CD4-positive, alpha-beta T cell treated with Interleukin-2 at 100 ng/mL for 4 hours (primary cell): ENCODE measurements around the gene CLCN5.
"Not testable (repeated sequence)": the region's sequence is repeated elsewhere in the genome, so short reads cannot be mapped to it uniquely, and the experiment has no call there.

Experiments used
- DNase-seq: peaks from one replicate; pipeline ENCODE4 v3.0.0-alpha.2; 2020; ENCODE audit warnings: low spot score

CLCN5 gene

DNA sequence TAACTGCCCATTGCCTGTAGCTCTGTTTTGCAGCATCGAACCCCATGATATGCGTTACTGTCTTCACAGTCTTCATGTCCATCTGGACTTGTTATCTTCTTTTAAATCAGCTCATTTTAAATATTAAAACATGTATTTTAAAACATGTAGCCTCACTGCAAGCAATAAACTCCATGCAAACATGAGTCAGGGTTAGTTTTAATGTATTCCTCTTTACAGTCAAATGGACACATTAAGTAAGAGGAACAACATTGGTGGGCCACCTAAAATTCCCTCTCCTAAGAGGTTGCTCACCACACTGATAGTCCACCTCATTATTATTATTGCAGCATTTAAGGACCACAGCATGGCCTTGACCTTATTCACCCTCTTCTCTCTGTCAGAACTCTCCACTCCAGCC is 74.1 kb downstream of the CLCN5 start:
- DNase-seq, result no peak

DNA sequence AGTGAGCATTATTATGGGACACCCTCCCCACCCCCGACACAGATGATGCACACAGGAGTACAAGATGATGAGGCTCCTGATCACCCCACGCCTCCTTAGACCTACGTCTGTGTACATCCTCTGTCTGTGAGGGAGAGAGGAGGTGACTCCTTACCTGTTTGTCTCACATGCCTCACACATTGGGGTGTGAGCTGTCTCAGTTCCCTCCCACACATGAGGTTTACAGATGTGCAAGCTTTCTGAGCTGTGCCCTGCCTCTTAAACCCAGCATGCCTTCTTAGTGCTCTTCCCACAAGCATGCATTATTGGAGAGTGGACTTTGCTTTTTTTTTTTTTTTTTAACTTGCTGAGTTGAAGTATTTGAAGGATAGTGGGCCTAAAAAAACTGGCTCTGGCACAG is 76.7 kb downstream of the CLCN5 start:
- DNase-seq, result no peak

DNA sequence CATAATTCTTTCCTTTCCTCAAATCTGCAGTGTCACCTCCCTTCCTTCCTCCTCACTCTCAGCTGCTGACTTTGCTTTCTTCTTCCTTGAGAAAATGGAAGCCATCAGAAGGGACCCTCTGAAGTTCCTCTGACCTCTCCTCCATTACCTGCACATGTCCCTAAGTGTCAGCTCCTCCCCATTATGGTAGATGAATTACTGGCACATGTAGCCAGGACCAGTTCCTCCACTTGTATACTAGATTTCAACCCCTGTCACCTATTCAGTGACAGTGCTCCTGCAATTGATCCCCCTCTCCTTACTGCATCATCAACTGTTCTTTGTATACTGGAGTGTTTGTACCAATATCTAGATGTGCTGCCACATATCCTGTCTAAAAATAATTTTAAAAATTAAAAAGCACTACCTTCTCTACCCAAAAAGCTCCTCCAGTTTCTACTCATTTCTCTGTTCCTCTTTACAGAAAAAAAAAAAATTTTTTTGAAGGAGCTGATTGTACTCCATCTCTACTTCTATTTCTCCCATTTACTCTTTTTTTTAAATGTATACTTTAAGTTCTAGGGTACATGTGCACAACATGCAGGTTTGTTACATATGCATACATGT is 78.6 kb downstream of the CLCN5 start:
- DNase-seq, result no peak

DNA sequence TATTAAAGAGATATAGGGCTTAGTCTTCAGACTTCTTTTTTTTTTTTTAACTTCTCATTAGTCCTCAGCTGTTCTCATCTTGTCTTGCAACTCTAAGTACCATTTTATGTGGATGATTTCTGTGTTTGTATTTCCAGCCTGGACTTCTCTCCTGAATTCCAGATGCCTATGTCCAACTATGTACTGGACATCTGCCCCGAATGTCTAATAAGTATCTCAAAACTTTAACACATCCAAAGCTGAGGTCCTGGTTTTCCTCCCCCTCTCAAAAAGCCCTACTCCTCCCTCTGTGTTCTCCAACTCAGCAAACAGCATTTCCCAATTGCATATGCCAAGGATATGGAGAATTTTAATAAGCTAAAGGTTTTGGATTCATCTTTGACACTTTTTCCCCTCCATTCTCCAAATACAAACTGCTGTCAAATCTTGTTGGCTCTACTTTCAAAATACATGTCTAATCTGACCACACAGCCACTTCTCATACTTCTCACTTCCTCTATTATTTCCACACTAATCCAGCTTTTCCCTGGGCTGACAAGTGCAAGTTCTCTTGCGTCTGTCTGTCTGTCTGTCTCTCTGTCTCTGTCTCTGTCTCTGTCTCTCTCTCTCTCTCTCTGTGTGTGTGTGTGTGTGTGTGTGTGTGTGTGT is 79.8 kb downstream of the CLCN5 start:
- no peak for DNase-seq

DNA sequence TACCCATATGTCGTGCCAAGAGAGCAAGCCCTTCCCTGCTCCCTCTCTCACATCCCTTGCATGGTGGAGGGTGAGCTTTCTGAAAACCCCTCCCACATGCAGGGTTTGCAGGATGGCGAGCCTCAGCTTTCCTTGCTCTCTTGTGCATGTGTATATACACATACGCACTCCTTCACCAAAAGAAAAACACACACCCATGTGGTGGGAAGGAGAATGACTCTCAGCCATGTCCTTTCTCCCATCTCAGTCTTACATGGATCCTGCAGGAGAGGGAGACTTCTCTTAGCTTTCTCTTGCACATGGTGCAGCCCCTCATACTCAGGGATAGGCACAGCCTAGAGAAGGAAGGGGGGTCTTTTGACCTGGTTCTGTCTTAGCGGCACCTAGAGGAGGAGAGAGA is 81.1 kb downstream of the CLCN5 start:
- DNase-seq, result no peak

DNA sequence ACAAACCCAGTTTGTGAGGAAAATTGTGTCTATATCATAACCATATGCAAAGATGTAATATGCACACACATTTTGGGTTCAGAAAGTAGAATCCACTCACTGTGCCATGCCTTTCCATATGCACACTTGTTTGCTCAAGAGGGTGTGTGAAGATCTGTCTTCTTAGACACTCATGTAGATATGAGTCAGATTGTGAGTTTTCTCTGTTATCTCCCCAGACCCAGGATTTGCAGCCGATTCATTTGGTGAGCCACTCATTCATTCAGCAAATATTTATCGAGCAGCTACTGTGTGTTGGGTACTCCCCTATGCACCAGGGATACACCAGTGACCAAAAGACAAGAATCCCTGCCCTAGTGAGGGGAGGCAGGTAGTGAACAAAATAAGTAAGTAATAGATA is 81.5 kb downstream of the CLCN5 start:
- no peak for DNase-seq

DNA sequence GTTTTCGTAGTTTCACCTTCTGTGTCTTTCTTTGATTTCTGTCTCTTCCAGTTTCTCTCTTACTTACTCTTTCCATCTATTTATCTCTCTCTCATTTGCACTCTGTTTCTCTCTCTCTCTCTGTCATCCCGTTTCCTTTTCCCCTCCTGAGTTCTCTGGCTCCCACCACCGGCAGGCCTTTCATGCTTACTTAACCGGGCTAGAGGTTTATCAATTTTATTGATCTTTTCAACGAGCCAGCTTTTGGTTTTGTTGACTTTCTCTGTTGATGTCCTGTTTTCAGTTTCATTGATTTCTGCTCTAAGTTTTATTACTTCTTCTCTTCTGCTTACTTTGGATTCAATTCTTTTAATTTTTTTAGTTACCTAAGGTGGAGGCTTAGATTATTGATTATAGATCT is 103.2 kb downstream of the CLCN5 start:
- DNase-seq, result not testable (repeated sequence)

DNA sequence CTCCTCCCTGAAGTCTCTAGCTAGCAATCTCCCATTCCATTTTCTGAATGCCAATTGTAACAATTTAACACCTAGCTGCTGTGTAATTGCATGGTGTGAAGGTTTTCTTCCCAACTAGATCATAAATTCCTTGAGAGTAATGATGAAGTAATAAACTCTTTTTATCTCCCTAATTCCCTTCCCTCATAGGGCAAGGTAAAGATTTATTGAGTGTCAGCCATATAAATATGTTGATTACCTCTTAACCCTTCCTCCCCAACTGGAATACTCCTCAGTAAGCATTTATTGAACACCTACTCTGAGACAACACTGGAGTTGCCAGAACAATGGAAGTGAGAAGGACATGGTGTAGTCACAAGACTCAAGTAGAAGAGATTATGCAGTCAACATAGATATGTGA is 112.7 kb downstream of the CLCN5 start:
- no peak for DNase-seq

DNA sequence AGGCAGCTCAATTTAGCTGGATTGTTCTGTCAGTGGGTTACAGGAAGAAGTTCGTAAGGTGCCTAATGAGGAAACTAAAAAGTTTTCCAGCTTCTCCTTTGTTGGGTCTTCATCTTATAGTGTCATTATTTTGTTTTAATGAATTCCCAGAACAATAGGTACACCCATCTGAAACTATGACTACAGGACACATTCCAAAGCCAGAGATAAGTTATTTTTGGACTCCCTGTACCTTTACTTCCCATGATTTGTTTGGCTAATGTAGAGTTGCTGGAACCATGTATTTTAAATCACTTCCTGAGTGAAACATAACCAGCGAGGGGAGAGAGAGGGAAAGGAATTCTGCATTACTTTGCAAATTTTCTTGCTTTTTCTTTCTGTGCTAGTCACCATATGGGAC is 114.0 kb downstream of the CLCN5 start:
- DNase-seq, result no peak

DNA sequence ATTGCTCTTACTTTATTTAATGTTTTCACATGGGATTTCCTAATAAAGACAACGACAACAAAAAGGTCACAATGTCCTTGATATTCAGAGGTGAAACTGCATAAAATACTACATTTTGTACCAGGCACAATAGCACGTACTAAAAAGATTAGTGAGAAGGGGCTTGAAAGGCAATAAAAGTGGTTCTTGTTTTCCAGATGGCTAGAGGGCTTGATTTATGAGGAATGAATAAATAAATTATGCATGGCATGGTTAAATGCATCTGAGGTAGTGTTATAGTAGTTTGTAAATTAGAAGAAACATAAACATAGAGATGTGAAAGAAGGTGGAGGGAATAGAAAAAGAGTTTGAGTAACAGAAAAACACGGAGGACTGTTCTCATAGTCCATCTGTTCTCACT is 123.4 kb downstream of the CLCN5 start:
- no peak for DNase-seq

DNA sequence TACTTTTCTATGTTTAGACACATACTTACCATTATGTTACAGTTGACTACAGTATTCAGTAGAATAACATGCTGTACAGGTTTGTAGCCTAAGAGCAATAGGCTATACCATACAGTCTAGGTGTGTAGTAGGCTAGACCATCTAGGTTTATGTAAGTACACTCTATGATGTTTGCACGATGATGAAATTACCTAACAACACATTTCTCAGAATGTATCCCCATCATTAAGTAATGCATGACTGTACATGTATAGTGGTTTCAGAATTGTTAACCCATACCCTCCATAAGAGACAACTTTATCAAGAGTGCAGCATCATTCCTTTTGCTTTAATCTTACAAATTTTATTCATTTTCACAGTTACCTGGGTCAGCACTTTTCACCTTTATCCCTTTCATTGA is 126.8 kb downstream of the CLCN5 start:
- DNase-seq, result no peak

DNA sequence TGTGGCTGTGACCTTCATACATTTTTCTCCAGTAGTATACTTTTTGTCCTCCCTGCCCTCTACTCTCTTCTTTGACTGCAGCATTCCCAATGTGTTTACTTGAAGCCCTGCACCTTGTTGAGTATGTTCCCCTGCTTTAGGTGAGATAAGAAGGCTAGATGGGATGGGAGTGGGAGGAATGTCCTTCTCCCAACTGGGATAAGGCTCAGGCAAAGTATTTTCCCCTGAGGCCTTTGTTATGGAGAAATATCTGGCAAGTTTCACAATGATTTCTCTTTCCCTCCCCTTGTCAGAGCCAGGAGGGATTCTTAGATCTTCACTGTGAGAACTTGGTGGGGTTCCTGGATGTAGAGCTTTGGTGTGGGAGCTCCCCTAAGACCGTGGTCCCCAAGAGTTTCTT is 131.8 kb downstream of the CLCN5 start:
- no peak for DNase-seq

DNA sequence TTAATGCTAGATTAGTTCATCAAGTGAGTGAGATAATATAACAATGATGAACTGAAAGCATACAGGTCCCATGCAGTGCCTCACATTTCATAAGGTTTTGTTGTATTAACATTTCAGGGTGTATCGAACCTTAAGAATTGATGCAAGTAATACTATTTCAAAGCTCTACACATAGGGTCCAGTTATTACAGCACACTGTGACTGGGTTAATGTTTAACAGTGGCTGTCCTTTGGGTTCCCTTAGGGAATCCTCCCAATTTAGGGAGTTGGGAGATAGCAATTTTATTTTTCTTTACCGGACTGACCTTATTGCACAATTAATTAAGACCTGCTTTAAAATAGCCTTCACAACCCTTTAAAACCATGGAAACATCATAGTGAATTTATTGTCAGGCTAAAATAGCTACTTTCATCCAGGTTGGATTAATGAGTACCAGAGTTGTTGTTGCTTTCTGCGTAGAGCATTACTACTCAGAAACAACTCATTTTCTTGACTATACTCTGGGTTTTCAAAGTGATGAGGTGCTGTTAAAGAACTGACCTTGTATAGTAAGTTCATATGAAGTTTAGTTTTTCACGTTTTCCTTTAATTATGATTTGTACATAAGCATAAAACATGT is 144.0 kb downstream of the CLCN5 start:
- DNase-seq, result no peak

DNA sequence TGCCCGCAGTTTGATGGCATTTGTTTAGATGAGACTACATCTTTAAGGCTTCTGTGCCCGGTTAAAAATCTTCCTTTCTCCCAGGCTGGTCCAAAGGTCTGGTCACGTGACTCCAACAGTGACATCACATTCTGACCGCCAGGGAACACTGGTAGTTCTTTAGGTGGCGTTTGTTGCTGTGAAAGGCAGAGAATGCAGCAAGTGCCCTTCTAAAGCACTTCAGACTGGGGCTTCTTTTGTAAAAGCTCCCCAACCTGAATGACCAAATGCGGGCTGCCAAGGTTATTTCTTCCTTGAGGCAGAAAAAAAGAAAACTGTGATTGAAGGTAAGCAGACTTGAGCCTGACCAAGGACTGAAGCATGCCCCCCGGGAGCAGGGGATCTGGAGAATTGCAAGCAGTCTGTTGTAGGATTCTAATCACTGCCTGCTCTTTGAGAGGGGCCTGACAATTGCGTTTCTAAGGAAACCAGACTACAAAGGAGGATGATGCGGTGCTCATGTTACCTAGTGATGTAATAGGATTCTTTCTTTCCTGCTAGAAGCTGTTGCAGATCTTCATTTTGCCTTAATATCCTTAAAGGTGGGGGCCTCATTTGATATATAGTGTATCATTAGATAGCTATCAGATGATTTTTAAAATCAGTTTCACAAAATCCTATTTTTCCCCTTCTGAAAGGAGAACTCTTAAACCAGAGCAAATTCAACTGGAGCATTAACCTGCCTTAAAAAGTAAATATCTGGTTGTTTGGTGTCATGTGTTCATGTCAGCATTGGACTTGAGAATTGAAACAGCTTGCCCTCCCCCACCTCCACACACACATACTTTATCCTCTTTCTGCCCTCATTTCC is 145.3 kb downstream of the CLCN5 start:
- DNase-seq, result no peak

DNA sequence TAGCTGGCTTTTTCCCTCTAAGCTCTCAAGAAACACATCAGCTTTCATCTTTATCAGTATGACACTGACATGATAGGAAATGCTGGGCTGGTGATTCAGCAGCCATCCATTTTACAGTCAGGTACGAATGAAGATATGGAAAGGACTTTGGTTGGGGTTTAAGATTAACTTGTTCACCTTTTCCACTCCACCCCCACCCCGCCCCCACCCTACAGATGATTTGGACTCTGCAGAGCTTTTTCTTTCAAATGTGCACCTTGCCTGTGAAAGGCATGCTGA is 145.8 kb downstream of the CLCN5 start:
- DNase-seq, result no peak

DNA sequence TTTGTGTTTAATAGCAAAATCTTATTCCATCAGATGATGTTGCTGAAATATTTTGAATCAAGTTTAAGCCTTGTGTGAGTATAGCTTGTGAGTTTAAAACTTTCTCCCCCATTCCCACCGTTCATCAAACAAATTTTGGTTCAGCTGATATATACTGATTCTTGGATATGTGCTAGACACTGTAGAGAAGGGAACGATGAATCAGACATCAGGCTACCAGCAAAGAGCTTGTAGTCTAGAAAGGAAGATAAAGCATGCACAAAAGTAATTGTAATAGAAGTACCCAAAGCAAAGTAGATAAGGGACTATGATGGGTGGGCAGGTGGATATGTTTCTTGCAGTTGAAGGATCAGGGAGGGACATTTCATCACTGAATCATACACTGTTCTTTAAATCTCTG is 146.5 kb downstream of the CLCN5 start:
- DNase-seq, result no peak

DNA sequence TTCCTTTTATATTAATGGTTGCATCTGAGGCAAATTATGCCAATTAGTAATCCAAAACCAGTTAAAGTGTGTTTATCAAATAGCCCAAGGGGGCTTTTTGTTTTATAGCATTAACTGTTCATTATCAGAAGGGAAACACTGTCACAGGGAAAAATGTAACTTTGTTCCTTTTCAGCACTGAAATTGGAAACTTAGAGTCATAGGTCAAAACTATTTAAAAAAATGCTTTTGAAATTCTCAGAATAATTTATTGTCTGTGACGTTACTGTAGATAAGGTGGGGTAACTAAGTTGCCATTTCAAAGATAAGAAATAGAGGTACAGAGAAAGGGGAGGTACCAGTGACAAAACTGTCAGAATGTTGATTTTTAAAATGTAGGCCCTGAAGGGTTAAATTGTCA is 149.1 kb downstream of the CLCN5 start:
- DNase-seq, result no peak

DNA sequence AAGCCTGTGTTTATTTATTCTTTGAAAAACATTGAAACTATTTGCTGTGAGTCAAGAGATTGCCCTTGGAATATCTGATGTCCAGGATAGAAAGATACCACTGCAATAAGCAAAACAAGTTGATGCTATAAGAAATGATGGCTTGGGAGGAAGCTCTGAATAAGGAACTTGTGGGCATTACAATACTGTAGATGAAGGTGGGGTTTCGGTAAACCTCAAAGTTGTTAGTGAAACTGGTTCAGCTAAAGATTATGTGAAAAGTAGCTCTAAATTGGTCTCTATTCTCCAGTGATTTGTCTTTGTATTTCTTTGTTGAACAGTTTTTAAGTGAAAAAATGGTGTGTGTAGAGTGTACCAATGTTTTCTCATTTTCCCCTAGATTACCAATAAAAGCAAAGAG is 149.7 kb downstream of the CLCN5 start:
- DNase-seq, result no peak

DNA sequence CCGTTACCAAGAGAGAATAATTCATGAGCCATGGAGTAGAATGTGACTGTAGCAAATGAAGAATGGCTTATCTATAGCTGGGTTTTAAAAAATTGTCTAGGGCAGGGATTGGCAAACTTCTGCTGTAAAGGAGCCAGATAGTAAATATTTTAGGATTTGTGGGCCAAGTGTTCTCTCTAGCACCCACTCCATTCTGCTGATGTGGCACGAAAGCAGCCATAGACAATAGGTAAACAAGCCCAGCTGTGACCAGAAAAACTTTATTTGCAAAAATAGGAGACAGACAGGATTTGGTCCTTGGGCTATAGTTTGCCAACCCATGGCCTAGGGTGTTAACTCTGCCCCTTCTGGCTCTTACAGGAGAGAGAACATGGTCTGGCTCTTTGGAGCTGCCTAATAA is 151.2 kb downstream of the CLCN5 start:
- DNase-seq, result no peak

DNA sequence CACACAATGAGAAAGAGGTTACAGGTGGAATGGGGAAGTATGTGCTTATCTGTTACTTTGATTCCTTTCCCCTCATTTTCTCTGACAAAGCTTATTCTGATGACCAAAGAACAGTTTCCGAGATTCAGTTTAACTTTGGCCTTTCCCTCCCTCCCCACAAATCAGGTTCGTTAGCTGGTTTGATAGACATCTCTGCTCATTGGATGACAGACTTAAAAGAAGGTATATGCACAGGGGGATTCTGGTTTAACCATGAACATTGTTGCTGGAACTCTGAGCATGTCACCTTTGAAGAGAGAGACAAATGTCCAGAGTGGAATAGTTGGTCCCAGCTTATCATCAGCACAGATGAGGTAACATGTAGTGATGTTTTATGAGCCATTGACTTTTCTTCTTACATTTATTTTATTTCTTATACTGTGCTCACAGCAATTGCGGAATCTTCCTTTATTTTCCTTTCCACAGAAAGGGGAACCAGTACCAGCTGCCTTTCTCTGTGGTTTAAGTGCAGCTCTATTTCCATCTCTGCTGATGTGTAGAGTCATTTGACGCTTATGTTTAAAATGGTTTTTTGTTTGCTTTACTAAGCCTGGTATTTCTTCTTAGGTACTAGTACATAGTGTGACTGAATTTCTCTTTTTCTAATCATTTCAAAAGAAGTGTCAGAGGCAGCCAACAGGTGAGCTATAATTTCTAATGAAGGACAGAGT is 153.4 kb downstream of the CLCN5 start:
- DNase-seq, result no peak

DNA sequence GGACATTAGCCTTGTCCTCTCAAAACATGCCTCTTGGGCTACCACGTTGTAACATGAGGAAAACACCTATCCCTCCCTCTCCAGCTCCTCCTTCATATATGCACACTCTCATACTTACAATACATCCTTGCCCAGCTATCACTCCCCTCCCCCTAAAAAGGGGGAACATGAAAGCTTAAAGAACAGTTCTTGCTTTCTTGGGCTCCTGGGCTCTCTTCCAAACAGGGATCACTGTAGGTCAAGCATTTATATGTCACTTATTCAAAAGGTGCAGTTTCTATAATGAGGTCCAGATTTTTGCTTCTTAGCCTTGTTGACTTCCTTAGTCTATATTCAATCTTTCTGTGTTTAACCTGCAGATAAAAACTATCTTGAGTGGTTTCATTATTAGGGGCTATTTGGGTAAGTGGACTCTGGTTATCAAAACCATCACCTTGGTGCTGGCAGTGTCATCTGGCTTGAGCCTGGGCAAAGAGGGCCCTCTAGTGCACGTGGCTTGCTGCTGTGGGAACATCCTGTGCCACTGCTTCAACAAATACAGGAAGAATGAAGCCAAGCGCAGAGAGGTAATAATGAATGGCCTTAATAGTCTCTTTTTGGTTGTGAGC is 159.0 kb downstream of the CLCN5 start:
- no peak for DNase-seq

DNA sequence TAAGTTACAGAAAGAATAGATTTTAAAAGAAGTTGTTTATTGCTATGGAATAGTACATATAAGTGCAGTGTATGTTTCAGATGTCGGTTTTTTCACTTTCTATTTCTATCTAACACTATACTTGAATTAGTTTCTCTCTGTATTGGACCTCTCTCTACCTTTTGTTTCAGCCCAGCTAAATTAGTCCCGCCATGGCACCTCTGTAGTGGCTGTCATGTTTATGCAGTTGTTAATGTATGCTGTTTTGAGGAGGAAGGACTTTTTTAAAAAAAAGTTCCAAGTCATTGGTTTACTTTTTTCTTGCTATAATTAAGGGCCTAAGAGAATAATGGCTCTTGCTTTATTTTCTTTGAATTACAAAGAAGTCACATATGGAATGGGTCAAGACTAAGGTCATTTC is 160.3 kb downstream of the CLCN5 start:
- no peak for DNase-seq
